ENCODE data around the gene HAND2.

GRCh38 chr4:173543266-173543665, 13.2 kb upstream of the HAND2 start:
- TF ChIP-seq, protein P1, sequence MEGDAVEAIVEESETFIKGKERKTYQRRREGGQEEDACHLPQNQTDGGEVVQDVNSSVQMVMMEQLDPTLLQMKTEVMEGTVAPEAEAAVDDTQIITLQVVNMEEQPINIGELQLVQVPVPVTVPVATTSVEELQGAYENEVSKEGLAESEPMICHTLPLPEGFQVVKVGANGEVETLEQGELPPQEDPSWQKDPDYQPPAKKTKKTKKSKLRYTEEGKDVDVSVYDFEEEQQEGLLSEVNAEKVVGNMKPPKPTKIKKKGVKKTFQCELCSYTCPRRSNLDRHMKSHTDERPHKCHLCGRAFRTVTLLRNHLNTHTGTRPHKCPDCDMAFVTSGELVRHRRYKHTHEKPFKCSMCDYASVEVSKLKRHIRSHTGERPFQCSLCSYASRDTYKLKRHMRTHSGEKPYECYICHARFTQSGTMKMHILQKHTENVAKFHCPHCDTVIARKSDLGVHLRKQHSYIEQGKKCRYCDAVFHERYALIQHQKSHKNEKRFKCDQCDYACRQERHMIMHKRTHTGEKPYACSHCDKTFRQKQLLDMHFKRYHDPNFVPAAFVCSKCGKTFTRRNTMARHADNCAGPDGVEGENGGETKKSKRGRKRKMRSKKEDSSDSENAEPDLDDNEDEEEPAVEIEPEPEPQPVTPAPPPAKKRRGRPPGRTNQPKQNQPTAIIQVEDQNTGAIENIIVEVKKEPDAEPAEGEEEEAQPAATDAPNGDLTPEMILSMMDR (IDR thresholded peaks at IDR 0.05), result no peak
- TF ChIP-seq POLR2A (IDR thresholded peaks at IDR 0.05), result no peak

Measured in vagina (tissue), 2 donors.